DND-41 (cell line): ENCODE data around the gene NRF1.

ENCODE experiments used
- EZH2 ChIP-seq: IDR thresholded peaks from 3 replicates; pipeline ENCODE4 v1.6.1; 2012; ENCODE audit warnings: borderline replicate concordance, low read depth, mild to moderate bottlenecking, moderate library complexity, low read length, inconsistent platforms; ENCODE audit not compliant: severe bottlenecking
- TF ChIP-seq, protein P1 (sequence below): IDR thresholded peaks from 2 replicates; pipeline ENCODE4 v1.5.1; 2012; ENCODE audit warnings: borderline replicate concordance, low read length, moderate library complexity, mild to moderate bottlenecking; ENCODE audit not compliant: poor library complexity, severe bottlenecking; ENCODE audit errors: extremely low read depth

- TF ChIP-seq, protein P1, sequence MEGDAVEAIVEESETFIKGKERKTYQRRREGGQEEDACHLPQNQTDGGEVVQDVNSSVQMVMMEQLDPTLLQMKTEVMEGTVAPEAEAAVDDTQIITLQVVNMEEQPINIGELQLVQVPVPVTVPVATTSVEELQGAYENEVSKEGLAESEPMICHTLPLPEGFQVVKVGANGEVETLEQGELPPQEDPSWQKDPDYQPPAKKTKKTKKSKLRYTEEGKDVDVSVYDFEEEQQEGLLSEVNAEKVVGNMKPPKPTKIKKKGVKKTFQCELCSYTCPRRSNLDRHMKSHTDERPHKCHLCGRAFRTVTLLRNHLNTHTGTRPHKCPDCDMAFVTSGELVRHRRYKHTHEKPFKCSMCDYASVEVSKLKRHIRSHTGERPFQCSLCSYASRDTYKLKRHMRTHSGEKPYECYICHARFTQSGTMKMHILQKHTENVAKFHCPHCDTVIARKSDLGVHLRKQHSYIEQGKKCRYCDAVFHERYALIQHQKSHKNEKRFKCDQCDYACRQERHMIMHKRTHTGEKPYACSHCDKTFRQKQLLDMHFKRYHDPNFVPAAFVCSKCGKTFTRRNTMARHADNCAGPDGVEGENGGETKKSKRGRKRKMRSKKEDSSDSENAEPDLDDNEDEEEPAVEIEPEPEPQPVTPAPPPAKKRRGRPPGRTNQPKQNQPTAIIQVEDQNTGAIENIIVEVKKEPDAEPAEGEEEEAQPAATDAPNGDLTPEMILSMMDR = no peak
- no peak for TF ChIP-seq EZH2
Observed at GRCh38 chr7:129804111-129804889, 192.8 kb downstream of the NRF1 start.
